Right ventricle myocardium inferior (tissue), 1 donor: ENCODE data around the gene SCFD2. TPM values are rescaled to one million over a fixed set of nuclear protein-coding genes. Genes with fewer than 3 reads are reported as not detected.

Experiments
- ATAC-seq: fragments of 200-7000 bp; cut with Tn5 transposase; one replicate; pipeline ENCODE4 v1.9.1; 2020; ENCODE audit warnings: mild to moderate bottlenecking, moderate library complexity
- DNase-seq: peaks from one replicate; pipeline ENCODE4 v3.0.0; 2021; ENCODE audit errors: missing footprints
- intact Hi-C: fragments of 100-400 bp; cut with DNase I; formaldehyde crosslinking; loops from one replicate; pipeline ENCODE4 v1.11.0; 2022
- total RNA-seq: library from RNA; stranded (reverse); fragmentation: NEBNext Ultra II Directional; extraction: Animal tissue kit (Norgen Biotek cat#: 25700); gene quantifications from one replicate; pipeline ENCODE4 v1.2.1, GENCODE V29; 2021
- donor health status: DM: no; HTN: yes; CAD: no; lungs with severe emphysema.

Gene SCFD2
- total RNA-seq, 1 donor from 2014 or later: 10.0 TPM

DNA sequence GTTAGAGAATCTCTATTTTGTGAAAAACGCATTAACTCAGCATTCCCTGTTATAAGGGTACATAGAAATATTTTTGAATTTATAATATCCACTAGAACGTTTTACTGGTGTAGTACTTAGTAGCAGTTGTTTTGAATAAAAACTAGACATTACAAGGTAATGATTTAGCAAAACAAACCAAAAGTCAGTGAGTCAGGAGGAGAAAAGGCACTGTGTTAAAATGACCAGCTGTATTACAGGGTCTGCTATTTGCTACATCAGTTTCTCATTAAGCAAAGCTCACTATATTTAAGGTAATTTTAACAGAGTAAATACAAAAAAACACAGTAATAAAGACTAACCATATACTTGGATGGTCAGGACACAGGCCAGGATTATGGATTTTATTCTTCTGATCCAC is 351.0 kb downstream of the SCFD2 start:
- intact Hi-C loops: loop anchor here (2.0 to 10.0 kb wide), 4 partner anchors 182 to 1218 kb away; no protein-coding TSS in a partner anchor
- DNase-seq: no peak

DNA sequence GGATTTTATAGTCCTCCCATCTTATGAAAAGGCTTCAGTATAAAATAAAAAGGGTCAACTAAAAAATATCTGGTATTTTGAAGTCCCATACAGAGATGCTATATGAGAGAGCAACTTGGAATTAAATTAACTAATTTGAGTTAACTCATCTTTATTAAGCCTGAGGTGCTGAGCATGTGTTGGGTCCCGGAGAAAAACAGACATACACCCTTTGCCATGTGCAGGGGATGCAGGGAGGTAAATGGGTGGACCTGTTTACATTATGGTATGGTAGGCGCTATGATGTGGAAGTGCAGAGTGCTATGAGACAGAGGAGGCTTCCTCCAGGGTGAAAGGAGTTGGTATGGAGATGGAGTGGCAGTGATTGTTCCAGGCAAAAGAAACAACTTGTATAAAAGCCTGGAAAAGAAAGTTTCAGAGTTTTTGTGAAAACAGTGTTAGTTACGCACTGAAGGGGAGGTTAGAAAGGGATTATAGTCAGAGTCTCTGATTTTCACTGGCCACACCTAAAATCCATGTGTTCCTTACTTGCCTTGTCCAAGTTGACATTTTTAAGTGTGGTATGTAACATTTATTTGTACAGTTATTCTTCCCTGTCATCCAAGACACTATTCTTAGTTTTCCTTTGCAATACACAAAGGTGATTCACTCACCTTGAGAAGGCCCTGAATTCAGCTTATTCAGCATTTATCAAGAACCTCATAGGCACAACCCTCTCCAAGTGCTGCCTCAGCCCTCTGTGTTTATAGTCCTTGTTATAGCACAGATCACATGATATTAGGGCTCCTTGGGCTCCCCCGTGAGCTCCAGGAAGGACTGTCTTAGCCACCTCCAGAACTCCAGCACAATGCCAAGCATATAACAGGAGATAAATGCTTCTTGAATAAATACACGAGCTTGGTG is 351.7 kb downstream of the SCFD2 start:
- intact Hi-C loops: loop anchor here (2.0 to 10.0 kb wide), 4 partner anchors 183 to 1219 kb away; no protein-coding TSS in a partner anchor
- ATAC-seq: no peak
- no peak for DNase-seq

More for the DNA sequence above, 351.0 kb downstream of the SCFD2 start:
- no peak for ATAC-seq

- intact Hi-C loops: loop anchor here (5.0 to 10.0 kb wide), 3 partner anchors 185 to 1205 kb away; no protein-coding TSS in a partner anchor
- ATAC-seq (peak; percentile 49), DNase-seq (no peak)
Measured at GRCh38 chr4:53012738-53013137, 353.1 kb downstream of the SCFD2 start.

DNA sequence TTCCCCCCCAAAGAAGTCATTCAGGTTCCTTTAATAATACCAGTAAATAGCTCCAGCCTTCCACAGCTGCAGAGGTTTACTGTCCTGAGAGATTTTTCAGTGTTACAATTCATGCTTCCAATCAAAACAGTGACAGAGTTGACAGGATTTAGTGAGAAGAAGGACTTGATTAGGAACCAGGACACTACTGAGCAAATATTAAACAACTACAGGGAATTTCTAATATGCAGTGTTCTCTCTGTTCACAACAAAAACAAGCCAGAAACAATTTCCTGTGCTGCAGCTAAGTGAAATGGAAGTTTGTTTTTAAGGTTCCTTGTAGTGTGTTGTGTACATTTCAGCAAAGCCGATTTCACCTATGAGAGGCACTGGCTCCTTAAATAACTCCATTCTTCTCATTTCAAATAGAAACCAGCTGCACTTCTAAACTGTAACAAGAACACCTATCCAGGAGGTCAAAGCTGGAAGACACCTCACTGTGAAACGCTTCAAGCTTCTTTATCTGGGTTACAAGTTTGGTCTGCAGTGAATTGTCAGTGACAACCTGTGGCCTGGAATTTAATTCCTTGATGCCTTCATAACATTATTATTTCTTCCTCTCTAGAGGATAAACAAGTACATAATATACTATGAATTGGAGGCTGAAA is 354.5 kb downstream of the SCFD2 start:
- intact Hi-C loops: loop anchor here (5.0 to 10.0 kb wide), 3 partner anchors 186 to 1206 kb away; no protein-coding TSS in a partner anchor
- ATAC-seq (peak; percentile 47), DNase-seq (no peak)

DNA sequence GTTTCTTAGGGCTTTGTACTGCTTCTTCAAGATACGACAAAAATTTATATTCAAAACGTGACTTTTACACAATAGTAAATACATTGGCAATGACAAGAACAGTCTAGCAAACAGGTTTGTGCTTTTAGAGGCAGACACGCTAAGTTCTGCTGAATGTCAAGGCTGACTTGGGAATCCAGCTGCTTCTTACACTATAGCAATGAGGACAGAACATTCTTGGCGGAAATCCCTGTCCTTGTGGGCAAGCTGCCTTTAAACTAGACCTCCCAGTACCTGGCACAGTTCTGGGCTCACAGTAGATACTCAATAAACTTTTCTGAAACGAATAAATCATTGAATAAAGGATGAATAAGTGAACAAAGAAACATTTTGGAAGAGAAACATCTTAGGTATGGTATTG is 355.5 kb downstream of the SCFD2 start:
- ATAC-seq: peak; percentile 82
- no peak for DNase-seq
- intact Hi-C loops: loop anchor here (5.0 to 10.0 kb wide), 3 partner anchors 187 to 1207 kb away; no protein-coding TSS in a partner anchor

GRCh38 chr4:53009824-53010223 is 356.0 kb downstream of the SCFD2 start:
- intact Hi-C loops: loop anchor here (5.0 to 10.0 kb wide), 4 partner anchors 187 to 1207 kb away; no protein-coding TSS in a partner anchor
- no peak for DNase-seq
- ATAC-seq: no peak

DNA sequence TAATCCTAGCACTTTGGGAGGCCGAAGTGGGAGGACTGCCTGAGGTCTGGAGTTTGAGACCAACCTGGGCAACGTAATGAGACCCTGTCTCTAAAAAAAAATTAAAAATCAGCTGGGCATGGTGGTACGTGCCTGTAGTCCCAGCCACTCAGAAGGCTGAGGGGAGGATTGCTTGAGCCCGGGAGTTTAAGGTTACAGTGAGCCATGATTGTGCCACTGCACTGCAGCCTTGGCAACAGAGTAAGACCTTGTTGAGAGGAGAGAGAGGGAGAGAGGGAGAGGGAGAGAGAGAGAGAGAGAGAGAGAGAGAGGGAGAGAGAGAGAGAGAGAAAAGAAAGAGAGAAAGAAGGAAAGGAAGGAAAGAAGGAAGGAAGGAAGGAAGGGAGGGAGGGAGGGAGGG is 358.8 kb downstream of the SCFD2 start:
- intact Hi-C loops: loop anchor here (10.0 kb wide), 1 partner anchor 918 kb away; no protein-coding TSS in a partner anchor
- ATAC-seq (no peak), DNase-seq (no peak)

- intact Hi-C loops: loop anchor here (10.0 kb wide), 1 partner anchor 919 kb away; no protein-coding TSS in a partner anchor
- no peak for ATAC-seq
- DNase-seq: no peak
Measured at GRCh38 chr4:53005808-53006207, 360.1 kb downstream of the SCFD2 start.

DNA sequence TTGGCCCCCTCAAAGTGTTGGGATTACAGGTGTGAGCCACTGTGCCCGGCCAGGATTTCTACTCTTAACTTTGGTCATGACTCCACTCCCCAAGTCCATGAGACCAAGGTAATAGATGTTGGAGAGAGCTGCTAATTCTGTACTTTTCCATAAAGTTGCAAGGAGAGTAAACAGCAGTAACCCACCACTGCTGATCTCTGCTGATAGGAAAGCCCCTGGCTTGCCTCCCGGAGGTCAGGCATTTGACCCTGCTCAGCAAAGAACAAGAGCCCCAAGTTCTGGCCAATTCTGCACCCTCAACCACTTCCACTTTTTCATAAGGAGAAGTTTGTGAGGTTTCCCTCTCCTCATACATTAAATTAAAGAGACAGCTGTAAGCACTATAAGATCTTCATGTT is 360.7 kb downstream of the SCFD2 start:
- intact Hi-C loops: loop anchor here (10.0 kb wide), 1 partner anchor 920 kb away; no protein-coding TSS in a partner anchor
- no peak for ATAC-seq
- no peak for DNase-seq

GRCh38 chr4:53004497-53005148 is 361.2 kb downstream of the SCFD2 start:
- intact Hi-C loops: loop anchor here (10.0 kb wide), 1 partner anchor 920 kb away; no protein-coding TSS in a partner anchor
- DNase-seq: no peak
- no peak for ATAC-seq

DNA sequence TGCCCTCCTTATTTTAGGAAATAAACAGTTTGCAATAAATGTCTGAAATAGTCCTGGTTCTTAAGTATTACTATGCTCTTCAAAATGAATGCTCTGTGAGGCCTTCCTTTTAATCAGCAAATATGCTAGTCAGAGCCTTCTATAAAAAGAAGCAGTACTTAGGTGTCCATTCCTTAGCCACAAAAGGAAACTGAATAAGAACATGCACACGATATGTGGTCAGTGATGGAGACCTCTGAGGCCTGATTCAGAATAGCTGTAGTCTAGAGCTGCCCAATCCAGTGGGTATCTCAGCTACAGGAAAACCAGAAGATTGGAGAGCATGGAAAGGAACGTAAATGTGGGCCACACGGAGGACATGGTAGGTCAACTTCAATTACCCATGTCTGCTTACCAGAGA is 361.9 kb downstream of the SCFD2 start:
- DNase-seq: no peak
- intact Hi-C loops: loop anchor here (10.0 kb wide), 1 partner anchor 921 kb away; no protein-coding TSS in a partner anchor
- no peak for ATAC-seq

DNA sequence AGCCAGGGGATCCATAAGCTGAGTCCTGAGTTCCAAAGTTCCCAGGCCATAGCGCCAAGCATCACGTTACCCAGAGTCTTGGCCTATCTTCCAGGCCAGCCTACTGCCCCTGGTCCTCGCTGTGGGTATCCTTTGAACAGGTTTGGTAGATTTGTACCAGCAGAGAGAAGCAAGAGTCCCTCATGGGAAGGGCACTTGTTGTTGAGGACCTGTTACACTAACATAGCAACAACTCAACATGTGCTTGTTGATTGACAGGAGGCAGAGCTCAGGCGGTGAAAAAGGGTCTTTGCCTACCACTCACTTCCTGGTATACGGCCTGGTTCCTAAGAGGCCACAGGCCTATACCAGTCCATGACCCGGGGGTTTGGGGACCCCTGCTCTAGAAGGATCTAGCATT is 365.3 kb downstream of the SCFD2 start:
- ATAC-seq (no peak), DNase-seq (no peak)
- intact Hi-C loops: loop anchor here (10.0 kb wide), 1 partner anchor 924 kb away; no protein-coding TSS in a partner anchor

DNA sequence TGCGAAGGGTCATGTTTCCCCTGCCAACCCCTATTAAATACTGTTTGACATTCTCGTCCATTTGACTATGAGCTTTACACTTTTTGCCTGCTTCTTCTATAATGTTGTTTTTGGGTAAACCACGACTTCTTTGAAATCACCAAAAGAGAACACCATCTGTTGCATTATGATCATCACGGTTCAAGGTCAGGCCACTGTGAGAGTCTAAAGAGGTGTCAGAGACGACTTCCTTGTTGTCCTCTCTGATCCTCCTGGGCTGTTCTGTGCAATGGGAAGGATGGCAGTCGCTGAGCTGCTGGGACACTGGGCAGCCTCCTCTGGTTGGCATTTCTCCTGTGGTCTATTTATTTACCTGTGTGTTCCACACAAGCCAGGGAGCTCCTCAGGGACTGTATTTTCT is 366.2 kb downstream of the SCFD2 start:
- no peak for ATAC-seq
- intact Hi-C loops: loop anchor here (10.0 kb wide), 1 partner anchor 925 kb away; no protein-coding TSS in a partner anchor
- DNase-seq: no peak

DNA sequence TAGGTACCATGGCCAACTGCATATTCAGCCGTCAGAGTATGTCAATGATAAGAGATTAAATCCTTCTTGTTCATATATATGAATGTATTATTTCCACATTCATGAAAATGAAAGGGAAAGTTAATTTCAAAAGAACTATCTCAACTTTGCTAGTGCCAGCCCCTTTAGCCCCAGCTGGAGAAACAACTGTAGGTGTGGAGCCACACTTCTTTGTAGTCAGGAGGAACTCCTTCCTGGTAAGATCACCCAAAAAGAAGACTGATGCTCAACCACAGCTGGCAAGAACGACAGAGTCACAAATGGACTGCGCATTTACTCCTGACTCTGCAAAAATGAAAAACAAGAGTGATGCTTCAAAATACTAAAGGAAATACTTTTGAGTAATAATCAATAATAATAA is 367.4 kb downstream of the SCFD2 start:
- no peak for DNase-seq
- ATAC-seq: no peak
- intact Hi-C loops: no loop called here

DNA sequence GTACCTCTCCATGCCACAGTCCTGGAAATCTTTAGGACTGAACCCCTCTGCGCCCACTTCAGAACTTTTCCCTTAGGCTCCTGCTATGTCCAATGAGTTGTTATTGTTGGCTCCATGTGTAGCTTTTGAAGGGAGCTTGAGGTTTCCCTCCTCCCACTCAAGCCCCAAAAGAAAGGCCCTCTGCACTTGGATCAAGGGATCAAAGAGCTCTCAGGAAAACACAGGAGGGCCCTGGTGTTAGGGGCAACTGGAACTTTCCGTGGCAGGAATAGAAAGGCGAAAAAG is 368.8 kb downstream of the SCFD2 start:
- DNase-seq: no peak
- intact Hi-C loops: no loop called here
- ATAC-seq: peak; percentile 27

GRCh38 chr4:52996261-52997131 is 369.4 kb downstream of the SCFD2 start:
- DNase-seq (no peak), ATAC-seq (peak; percentile 85)
- intact Hi-C loops: no loop called here

GRCh38 chr4:52995360-52996030 is 370.4 kb downstream of the SCFD2 start:
- DNase-seq: no peak
- intact Hi-C loops: no loop called here
- no peak for ATAC-seq
